VCaP (cell line): ENCODE results near the gene PDE9A.

ENCODE experiments used
- H3K27ac ChIP-seq: fragments of 450-650 bp; 2 replicates; pipeline ENCODE4 v1.5.1; 2017
- CTCF ChIP-seq: fragments of 450-650 bp; conservative IDR thresholded peaks from 2 replicates; pipeline ENCODE4 v1.5.1; 2017; ENCODE audit warnings: mild to moderate bottlenecking, moderate library complexity

The PDE9A gene

GRCh38 chr21:42650033-42650370, 3.4 kb upstream of the PDE9A start:
- TF ChIP-seq CTCF = no peak

GRCh38 chr21:42650441-42651421, 2.7 kb upstream of the PDE9A start:
- peak overlapping the region; percentile 100; the same call in 1 of the 2 replicates for H3K27ac ChIP-seq
- TF ChIP-seq CTCF = no peak

More at GRCh38 chr21:42650033-42650370, 3.4 kb upstream of the PDE9A start:
- no peak overlapping the region for H3K27ac ChIP-seq

GRCh38 chr21:42651515-42652401, 1.7 kb upstream of the PDE9A start:
- peak overlapping the region; percentile 100 for H3K27ac ChIP-seq
- no peak for TF ChIP-seq CTCF

GRCh38 chr21:42652527-42653230, 742 bp upstream of the PDE9A start:
- H3K27ac ChIP-seq = peak overlapping the region; percentile 100
- TF ChIP-seq CTCF = peak; percentile 89

- peak overlapping the region; percentile 100 for H3K27ac ChIP-seq
- no peak; the same call in 1 of the 2 replicates for TF ChIP-seq CTCF
These were observed 925 bp downstream of the PDE9A start for GRCh38 chr21:42654179-42654912.

GRCh38 chr21:42654913-42655795, 1.7 kb downstream of the PDE9A start:
- TF ChIP-seq CTCF = no peak

More at GRCh38 chr21:42654913-42655795, 1.7 kb downstream of the PDE9A start:
- peak overlapping the region; percentile 100 for H3K27ac ChIP-seq
